Stimulated activated naive CD4-positive, alpha-beta T cell (primary cell): ENCODE results near the gene CAMSAP1.
"Not testable (repeated sequence)": the region's sequence is repeated elsewhere in the genome, so short reads cannot be mapped to it uniquely, and the experiment has no call there.

Experiments
- DNase-seq, 6 experiments: peaks; one replicate each; lab custom pipeline; 2025; lab: John Stamatoyannopoulos, UW

Gene CAMSAP1

DNA sequence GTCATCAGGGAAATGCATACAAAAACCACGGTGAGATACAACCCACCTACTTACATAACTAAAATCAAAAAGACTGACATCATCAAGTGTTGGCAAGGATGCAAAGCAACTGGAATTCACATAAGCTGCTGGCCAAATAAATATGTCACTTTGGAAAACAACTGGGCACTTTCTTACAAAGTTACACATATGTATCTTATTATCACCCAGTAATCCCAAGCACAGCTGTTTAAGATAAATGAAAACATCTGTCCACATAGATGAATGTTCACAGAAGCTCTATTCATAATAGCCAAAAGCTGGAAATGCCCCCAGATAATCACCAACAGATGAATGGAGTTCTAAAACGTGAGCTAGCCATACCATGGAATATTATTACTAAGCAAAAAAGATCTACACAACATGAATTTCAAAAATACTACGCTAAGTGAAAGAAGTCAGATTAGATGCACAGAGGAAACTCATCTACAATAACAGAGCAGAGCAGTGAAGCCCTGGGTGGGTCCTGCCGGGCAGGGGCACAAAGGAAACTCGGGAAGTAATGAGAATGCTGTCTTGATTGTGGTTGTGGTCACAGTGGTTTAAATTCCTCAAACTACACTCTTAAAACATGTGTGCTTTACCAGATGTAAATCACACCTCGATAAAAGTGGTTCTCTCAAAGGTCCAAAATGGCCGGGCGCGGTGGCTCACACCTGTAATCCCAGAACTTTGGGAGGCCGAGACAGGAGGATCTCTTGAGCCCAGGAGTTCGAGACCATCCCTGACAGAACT lies 8.5 kb downstream of the CAMSAP1 start:
- DNase-seq, result no peak

- DNase-seq, result no peak
Measured at GRCh38 chr9:135896626-135897025, 10.7 kb downstream of the CAMSAP1 start.

- no peak for DNase-seq
Measured at GRCh38 chr9:135896205-135896604, 11.1 kb downstream of the CAMSAP1 start.

DNA sequence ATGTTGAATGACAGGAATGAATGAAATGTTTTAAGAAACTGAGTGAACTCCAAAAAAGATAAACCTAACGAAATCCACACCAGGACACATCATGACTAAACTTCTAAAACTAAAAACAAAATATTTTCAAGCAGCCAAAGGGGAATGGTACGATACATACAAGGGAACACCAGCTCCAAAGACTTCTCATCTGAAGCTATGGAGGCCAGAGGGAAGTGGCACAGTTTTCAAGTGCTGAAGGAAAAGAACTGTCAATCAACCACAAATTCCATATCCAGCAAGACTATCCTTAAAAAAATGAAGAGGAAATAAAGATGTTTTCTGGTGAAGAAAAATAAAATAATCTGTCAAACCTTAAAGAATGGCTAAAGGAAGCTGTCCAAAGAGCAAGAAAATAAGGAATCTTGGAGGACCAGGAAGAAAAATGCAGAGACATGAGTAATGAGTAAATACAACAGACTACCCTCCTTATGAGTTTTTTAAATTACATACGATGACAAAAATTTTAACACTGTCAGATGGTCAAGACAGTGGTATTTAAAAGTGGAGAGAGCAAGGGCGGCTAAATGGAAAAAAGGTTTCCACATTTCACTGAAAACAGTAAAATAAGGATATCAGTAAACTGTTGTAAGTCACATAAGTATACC lies 12.0 kb downstream of the CAMSAP1 start:
- no peak for DNase-seq

DNA sequence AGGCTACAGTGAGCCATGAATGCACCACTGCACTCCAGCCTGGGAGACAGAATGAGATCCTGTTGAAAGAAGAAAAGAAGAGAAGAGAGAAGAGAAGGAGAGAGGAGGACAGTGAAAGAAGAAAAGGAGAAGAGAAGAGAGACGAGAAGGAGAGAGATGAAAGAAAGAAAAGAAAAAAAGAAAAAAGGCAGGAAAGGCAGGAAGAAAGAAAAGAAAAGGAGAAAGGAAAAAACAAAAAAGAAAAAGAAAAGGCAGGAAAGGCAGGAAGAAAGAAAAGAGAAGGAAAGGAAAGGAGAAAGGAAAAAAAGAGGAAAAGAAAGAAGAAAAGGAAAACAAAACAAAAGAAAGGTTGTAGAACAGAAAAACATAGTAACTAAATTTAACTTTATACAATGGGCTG lies 14.2 kb downstream of the CAMSAP1 start:
- DNase-seq, result no peak

DNA sequence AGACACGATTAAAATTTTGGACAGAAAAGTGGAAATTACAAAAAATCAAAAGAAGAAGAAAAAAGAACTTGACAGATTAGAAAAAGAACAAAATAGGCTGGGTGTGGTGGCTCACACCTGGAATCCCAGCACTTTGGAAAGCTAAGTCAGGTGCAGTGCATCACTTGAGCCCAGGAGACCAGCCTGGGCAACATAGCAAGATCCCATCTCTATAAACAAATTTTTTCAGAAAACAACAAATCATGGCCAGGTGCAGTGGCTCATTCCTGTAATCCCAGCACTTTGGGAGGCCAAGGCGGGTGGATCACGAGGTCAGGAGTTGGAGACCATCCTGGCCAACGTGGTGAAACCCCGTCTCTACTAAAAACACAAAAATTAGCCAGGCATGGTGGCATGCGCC lies 15.0 kb downstream of the CAMSAP1 start:
- not testable (repeated sequence) for DNase-seq

DNA sequence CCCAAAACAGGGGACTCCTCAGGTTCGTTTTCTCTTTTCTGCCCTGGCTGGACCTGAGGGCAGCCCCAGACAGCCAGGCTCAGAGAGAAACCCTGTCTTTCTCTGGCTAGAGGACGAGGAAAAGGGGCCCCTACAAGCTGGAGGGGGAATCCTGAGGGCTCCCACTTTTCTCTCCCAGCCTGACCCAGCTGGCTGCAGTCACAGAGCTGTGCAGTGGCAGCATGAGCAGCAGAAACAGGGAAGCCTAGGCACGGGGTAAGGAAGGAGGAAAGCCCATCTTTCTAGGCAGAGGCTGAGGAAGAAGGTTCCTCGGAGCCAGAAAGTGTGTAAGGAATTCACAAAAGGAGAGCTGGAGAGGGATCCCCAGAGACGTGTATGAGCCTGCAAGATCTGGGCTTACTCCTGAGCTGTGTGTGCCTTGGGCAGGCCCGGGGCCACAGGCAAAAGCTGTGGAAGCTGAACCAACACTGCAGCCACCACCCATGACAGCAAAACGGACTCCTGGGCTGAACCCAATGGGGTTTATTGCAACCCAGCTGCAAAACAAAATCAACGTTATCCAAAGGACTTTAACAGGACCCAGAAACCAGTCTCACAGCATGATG lies 16.2 kb downstream of the CAMSAP1 start:
- DNase-seq, result no peak

GRCh38 chr9:135890190-135891026 lies 16.9 kb downstream of the CAMSAP1 start:
- no peak for DNase-seq

- no peak for DNase-seq
Measured at GRCh38 chr9:135889564-135890189, 17.7 kb downstream of the CAMSAP1 start.

GRCh38 chr9:135888766-135889394 lies 18.5 kb downstream of the CAMSAP1 start:
- no peak for DNase-seq

DNA sequence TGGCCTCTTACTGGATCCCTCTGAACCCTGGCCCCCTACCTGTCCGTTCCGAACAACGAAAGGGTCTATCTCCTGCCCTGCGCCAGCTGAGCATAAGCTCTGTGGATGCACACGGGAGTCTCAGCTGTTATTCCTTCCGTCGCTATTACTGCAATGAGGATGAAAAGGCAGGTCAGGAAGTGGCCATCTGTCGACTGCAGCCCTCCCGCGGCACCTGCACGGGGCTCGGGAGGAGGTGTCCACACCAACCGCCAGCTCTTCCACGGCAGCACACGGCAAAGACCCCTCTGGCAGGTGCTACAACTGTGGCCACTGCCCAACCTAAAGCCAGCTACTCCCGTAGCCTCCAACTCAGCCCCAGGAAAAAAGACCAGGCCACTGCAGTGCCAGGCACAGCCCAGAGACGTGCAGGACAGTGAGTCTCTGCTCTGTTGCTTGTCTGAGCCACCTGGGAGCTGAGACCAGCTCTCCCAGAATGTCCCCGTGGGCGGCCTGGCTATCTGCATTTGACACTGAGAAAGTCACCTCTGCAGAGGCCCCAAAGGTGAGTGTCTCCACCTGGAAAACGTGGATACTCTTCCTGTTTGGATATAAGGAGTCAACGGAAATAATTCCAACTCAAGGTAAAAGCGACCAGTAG lies 19.1 kb downstream of the CAMSAP1 start:
- no peak for DNase-seq

DNA sequence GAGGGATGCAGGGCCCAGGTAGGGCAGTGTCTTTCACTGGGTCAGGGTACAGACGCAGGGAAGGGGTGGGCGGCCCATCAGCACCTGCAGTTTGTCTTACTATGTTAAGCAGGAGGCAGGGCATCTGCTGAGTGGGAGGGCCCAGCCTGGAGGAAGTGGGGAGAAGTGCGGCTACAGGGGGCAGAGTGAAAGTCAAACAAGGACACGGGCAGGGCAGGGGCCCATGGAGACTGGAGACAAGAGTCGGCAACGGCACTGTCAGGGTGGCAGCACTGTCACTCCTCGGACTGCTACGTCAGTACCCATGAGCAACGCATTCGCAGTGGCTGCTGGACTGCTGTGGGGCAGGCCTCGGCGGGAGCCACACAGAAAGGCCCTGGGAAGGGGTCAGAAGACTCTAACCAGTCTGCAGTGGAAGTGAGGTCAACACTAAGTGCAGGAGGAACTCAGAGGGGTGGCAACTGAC lies 19.7 kb downstream of the CAMSAP1 start:
- peak; percentile 22 to 66 (median 54) for DNase-seq

DNA sequence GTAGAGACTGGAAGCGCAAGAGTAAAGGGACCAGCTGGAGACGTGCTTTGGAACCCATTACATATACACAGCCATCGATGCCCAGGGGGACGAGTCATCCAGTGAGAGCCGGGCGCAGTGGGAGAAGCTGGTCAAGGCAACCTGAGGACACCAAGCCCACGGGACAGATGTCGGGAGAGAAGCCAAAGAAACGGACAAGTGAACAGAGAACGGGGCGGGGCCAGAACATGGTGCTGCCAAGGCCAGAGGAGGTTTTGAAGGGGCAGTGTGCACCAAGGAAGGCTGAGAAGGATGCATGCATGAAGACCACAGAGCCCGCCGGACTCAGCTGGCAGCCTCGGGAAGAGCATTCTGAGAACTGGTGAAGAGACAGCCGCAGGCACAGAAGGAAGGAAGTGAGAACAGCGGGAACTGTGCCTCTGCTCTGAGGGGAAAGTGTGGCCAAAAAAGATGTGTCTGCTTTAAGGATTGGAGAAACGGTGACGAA lies 20.3 kb downstream of the CAMSAP1 start:
- no peak for DNase-seq

DNA sequence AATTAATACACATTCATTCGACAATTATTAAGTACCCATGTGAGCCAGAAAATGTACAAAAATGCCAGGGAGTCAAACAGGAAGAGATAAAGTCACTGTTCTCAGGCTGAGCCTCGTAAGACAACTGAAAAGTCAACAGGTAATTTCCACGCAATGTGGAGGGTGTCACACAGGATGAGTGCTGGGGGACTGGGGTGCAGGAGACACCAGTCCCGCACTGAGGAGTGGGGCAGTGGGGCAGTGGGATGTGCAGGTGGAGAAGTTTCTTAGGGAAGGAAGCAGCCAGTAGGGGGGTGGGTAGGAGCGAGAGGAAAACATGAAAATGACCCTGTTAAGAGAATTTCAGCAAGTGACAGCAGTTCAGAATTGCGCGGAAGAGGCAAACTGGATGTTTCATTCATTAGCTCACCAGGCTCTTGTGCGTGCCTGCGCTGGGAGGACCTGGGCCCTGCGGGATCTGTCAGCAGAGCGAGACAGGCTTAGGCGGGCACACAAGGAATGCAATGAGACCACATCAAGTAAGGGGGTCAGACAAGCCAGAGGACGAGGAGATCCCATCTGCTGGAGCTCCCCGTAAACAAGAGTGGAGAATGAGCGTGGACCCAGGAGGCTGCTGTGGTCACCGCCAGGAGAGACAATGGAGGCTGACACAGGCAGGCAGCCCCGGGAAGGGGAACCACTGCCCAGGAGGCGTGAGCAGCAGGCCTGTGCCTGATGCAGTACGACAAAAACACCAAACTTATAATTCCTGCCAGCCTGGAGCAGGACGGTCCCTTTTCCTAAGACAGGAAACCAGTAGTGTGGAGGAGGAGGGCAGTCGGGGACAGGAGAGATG lies 21.0 kb downstream of the CAMSAP1 start:
- no peak for DNase-seq

DNA sequence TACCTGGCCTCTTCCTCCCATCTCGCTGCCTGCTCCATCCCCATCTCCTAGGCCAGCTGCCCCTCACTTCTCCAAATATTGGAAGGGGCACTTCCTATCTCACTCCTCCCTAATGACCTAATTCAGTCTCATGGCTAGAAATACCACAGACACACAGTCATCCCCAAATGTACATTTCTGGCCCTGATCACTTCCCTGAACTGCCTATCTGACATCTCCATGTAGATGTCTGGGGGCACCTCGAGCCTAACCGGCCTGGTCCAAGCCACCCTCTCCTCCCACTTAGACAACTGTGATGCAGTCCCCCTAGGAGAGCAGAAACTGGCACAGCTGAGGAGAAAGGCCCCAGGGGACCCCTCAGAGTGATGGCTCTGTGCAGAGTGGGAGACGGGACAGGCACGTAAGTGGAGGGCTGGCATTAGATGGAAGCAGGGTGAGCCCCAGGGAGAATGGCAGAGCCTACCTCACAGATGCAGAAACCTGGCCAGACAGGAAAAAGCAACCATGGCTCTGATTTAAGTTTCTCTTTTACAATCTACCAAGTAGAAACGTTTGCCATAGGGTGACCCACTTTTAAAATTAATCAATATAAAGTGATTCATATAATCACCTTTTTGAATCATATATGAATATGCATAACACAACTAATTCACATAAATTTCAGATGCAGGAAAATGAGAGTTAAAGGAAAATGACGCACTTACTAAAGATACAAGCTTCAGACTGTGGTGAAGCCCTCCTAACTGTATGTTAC lies 22.1 kb downstream of the CAMSAP1 start:
- no peak for DNase-seq

DNA sequence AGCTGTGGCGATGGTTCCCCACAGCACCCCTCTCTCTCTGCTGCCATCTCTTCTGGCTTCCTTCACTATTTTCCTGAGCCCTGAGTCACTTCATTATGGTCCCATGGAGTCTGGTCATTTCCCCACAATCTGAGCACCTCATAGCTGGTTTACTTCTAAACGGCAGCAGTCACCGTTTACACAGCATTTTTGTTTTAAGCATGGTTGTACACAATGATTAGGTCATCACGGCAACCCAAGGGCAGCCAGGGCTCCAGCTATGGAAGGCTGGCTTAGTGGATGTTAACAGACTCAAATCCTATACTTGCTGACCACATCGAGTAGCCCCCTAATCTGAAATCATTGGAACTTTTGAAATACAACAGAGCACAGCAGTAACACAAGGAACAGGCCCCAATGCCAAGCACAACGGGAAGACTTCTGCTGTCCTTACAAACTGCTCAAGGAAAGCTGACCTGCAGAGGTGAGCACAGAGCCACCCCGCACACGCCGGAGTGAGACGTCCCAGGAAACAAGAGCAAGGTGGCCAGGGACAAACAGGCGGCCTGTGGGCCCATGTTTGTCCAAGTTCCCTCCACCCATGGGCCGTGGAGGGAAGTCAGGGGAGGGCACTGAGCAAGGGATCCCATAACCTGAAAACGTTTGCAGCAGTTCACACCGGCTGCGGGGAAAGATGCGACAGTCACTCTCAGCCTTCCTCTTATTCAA lies 22.9 kb downstream of the CAMSAP1 start:
- DNase-seq, result no peak

DNA sequence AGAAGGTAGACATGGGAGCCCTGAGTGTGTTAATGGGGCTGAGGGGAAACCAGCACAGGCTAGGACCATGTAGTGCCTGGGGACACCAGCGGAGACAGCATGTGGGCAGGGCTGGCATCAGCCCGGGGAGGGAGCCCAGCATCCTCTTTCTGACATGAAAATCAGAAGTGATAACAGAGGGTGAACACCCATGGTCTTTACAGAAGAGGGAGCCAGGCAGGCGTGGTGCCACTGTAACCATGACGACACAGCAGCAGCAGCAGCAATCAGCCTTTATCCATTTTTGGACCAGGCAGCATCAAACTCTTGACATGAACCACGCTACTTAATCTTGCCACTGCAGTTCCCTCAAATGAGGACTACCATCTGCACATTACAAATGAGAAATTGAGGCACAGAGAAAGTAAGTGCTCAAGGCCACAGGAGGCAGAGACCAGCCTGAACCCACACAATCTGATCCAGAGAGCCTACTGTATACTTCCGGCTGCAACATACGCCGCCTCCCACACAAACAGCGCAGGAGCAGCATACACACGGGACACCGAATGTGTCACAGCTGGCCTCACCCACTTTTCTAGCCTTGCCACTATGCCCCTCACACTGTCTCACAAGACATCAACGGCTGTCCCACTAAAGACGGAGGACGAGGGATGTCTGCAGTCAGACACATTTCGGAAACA lies 23.8 kb downstream of the CAMSAP1 start:
- DNase-seq, result no peak

DNA sequence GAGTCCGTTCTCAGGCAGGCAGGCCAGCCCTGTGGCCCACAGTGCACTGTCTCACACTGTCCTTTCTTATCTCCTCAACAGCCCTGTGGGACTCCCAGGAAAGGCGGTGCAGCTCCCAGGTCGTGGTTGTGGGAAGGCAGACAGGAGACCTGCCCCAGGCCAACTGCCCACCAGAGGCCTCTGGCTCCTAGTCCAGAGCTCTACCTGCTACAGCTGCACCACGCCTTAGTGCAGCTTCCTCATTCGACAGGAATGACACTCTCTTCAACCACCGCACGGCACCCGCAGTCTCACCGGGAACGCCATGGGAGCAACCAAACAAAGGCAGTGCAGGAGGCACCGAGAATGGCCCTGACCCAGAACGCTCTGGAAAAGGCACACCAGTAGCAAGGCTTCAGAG lies 25.3 kb downstream of the CAMSAP1 start:
- no peak for DNase-seq
